Activated T-cell treated with anti-CD3 and anti-CD28 coated beads, Interleukin-2, amount 50 U/mL, for 72 hours (primary cell): ENCODE results near the gene EYA2. TPM values are rescaled to one million over a fixed set of nuclear protein-coding genes. Genes with fewer than 3 reads are reported as not detected.

Source experiments
- ATAC-seq, 2 donors: fragments of 150-1000 bp; cut with Tn5 transposase; replicated peaks in 1 of 2; 2 replicates each; pipeline ENCODE4 v1.10.0; 2021; ENCODE audit warnings: moderate library complexity in 2 of 2, mild to moderate bottlenecking in 1 of 2
- DNase-seq, 2 donors: peaks; one replicate each; pipeline ENCODE4 v3.0.0; 2021 to 2022; ENCODE audit warnings: mixed read lengths in 1 of 2
- H3K27ac Mint-ChIP-seq: one replicate; pipeline ENCODE4 v1.8.0; 2022; ENCODE audit warnings: mild to moderate bottlenecking, moderate library complexity, mixed read lengths
- H3K27me3 Mint-ChIP-seq: one replicate; pipeline ENCODE4 v1.8.0; 2022; ENCODE audit warnings: low read depth, mixed read lengths
- H3K36me3 Mint-ChIP-seq, 2 donors: one replicate each; pipeline ENCODE4 v1.8.0; 2022; ENCODE audit warnings: mixed read lengths in 2 of 2, mild to moderate bottlenecking in 1 of 2; ENCODE audit not compliant: insufficient read depth in 2 of 2
- H3K4me1 Mint-ChIP-seq: one replicate; pipeline ENCODE4 v1.8.0; 2022; ENCODE audit warnings: low read depth, mixed read lengths
- H3K4me3 Mint-ChIP-seq, 2 donors: one replicate each; pipeline ENCODE4 v1.8.0; 2022; ENCODE audit warnings: mild to moderate bottlenecking in 2 of 2, mixed read lengths in 2 of 2, moderate library complexity in 2 of 2
- H3K9me3 Mint-ChIP-seq, 2 donors: one replicate each; pipeline ENCODE4 v1.8.0; 2022; ENCODE audit warnings: mixed read lengths in 2 of 2
- total RNA-seq, 2 donors: library from RNA; stranded (reverse); gene quantifications; one replicate each; pipeline ENCODE4 v1.2.3, GENCODE V29; 2022

The EYA2 gene, protein sequence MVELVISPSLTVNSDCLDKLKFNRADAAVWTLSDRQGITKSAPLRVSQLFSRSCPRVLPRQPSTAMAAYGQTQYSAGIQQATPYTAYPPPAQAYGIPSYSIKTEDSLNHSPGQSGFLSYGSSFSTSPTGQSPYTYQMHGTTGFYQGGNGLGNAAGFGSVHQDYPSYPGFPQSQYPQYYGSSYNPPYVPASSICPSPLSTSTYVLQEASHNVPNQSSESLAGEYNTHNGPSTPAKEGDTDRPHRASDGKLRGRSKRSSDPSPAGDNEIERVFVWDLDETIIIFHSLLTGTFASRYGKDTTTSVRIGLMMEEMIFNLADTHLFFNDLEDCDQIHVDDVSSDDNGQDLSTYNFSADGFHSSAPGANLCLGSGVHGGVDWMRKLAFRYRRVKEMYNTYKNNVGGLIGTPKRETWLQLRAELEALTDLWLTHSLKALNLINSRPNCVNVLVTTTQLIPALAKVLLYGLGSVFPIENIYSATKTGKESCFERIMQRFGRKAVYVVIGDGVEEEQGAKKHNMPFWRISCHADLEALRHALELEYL
- total RNA-seq = under 1 TPM in 1 of 2 donors, not detected in 1; 0.12 TPM

DNA sequence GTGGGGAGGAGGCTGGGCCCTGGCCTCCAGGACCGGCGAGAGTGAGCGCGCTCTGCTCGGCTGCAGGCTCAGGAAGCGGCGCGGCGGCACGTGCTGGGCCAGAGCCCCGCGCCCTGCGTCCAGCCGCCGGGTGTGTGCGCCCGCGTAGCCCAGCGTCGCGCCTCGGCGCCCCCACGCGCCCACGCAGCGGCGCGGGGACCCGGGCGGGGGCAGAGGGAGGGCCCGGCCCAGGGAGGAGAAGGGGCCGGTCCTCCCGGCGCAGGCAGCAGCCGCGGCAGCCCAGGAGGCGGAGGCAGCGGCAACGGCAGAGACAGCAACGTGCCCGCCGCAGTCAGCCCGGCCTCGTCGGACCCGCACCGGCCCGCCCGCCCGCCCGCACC lies at the start of gene EYA2:
Gene EYA2 (plus strand): TSS at position 265 of the 380 bp plus-strand sequence. CDS start 95,168 bp downstream, outside the sequence.
- Mint-ChIP-seq H3K36me3 (no peaks in the 10 kb centered on the region), H3K9me3 (no peaks in the 10 kb centered on the region), H3K27ac (no peak within 1 kb of the TSS), H3K4me3 (no peak within 1 kb of the TSS), H3K27me3 (peaks cover 54% of the 10 kb centered on the region), H3K4me1 (no peaks in the 10 kb centered on the region)
- DNase-seq = no peak
- no peak for ATAC-seq

DNA sequence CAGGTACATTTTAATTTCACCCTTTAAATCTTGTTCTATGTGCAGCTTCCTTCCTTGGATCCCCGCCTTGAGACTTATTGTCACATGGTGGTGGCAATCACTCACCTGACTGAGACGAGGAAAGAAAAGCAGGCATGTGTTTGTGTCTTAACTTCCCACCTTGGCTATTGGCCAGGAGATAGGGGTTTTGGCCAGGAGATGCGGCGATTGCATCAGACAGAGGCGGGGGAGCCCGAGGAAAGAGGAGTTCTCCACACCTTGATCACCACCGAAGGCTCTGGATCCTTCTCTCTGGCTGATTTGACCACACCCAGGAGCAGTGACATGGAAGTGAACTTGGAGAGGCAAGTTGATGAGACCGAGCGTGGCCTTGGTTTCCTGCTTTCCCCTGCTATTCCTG lies 49.7 kb upstream of the EYA2 start:
- Mint-ChIP-seq H3K9me3 (no peaks in the 10 kb centered on the region), H3K36me3 (no peaks in the 10 kb centered on the region), H3K4me1 (no peaks in the 10 kb centered on the region), H3K27me3 (peaks cover 28% of the 10 kb centered on the region), H3K4me3 (no peak overlapping the region), H3K27ac (no peak overlapping the region)
- DNase-seq = no peak
- no peak for ATAC-seq

DNA sequence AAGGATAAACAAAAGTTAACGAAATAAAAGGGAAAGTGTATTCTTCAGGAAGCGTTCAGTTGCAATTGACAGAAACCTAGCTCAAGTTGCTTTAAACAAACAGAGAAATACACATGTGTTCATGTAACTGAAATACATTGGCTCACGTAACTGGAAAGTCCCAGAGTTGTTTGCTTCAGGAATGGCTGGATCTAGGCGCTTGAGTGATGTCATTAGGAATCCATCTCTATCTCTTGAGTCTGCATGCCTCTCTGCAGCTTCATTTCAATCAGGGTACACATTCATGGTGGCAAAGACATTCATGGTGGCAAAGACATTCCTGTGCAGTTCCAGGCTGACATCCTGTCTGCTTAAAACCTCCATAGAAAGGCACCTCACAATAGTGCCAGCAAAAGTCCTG lies 45.4 kb upstream of the EYA2 start:
- ATAC-seq (no peak), DNase-seq (no peak)
- Mint-ChIP-seq H3K9me3 (peaks cover 0 to 3% of the 10 kb centered on the region in 2 donors), H3K27me3 (peaks cover 18% of the 10 kb centered on the region), H3K4me1 (no peaks in the 10 kb centered on the region), H3K4me3 (no peak overlapping the region), H3K27ac (no peak overlapping the region), H3K36me3 (no peaks in the 10 kb centered on the region)

DNA sequence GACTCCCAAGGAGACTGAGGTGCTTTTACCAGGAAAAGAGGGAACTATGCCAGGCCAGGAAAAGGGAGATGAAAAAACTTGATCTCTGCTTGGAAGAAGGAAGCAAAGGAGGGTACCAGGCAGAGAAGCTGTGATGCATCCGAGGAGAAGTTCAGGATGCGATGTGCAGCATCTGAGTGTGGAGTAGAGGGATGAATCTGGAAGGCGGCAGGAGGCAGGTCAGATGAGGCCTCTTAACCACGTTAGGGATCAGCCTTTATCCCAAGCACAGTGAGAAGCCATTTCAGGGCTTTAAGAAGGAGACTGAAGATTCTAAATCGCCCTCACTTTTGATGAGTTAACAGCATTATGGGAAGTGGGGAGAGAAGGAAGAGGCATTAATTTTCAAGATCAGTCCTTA lies 44.9 kb upstream of the EYA2 start:
- Mint-ChIP-seq H3K4me1 (no peaks in the 10 kb centered on the region), H3K4me3 (no peak overlapping the region), H3K27me3 (peaks cover 18% of the 10 kb centered on the region), H3K9me3 (peaks cover 0 to 3% of the 10 kb centered on the region in 2 donors), H3K36me3 (no peaks in the 10 kb centered on the region), H3K27ac (no peak overlapping the region)
- ATAC-seq = no peak
- DNase-seq = no peak

DNA sequence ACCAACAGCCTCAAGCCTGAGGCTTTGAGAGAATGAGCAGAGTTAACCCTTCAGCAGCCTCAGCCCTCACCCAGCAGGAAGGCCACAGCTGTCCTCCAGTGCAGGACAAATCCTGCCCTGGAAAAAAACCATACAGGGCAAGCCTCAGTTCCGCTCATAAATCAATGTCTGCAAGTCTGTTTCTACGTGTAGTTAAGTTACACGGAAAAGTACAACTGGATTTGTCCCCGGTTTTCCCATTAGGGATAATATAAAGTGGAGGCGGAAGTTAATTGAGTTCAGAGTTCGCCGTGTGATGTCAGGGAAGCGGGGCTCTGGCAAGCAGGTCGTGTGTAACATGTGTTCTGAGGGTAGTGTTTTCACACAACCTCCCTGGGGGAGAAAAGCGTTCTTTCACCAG lies 44.2 kb upstream of the EYA2 start:
- Mint-ChIP-seq H3K27ac (no peak overlapping the region), H3K4me3 (no peak overlapping the region), H3K27me3 (peaks cover 18% of the 10 kb centered on the region), H3K4me1 (no peaks in the 10 kb centered on the region), H3K36me3 (no peaks in the 10 kb centered on the region), H3K9me3 (peaks cover 0 to 3% of the 10 kb centered on the region in 2 donors)
- ATAC-seq (no peak), DNase-seq (no peak)

DNA sequence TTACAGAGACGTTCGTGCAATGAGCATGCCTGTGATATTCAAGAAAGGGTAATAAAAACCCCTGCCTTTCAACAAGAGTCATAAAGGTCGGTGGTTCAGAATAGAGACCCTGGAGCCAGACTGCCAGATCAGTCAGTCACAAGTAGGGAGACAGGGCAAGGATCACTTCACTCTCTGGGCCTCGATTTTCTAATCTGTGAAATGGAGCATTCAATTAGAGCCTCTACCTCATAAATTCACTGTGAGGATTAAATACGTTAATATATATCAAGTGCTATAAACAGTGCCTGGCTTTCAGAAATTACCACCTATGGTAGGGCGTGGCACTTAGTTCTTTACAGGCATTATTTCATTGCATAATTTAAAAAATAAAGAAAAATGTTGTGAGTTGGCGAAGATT lies 43.7 kb upstream of the EYA2 start:
- no peaks in the 10 kb centered on the region for H3K4me1 Mint-ChIP-seq
- H3K4me3 Mint-ChIP-seq = no peak overlapping the region
- H3K9me3 Mint-ChIP-seq = peaks cover 0 to 3% of the 10 kb centered on the region in 2 donors
- H3K36me3 Mint-ChIP-seq = no peaks in the 10 kb centered on the region
- ATAC-seq (no peak), DNase-seq (no peak)
- peaks cover 18% of the 10 kb centered on the region for H3K27me3 Mint-ChIP-seq
- no peak overlapping the region for H3K27ac Mint-ChIP-seq

DNA sequence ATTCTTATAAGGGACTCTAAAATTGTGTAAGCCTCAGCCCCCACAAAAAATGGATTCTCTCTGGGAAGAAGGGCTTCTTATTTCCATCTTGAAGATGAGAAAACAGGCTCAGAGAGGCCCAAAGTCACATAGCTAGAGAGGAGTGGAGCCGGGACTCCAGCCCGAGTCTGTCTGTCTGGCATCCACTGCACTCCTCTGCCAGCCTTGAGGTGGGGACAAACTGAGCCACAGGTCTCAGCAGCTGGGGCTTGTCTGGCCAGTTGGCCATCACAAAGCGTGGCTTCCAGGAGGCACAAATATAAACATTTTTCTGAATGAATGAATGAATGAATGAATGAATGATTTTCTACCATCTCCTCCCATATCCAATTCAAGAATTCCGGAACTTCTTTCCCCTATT lies 42.9 kb upstream of the EYA2 start:
- Mint-ChIP-seq H3K4me1 (no peaks in the 10 kb centered on the region), H3K9me3 (peaks cover 0 to 3% of the 10 kb centered on the region in 2 donors), H3K27me3 (peaks cover 18% of the 10 kb centered on the region), H3K27ac (no peak overlapping the region), H3K4me3 (no peak overlapping the region), H3K36me3 (no peaks in the 10 kb centered on the region)
- DNase-seq = no peak
- ATAC-seq = no peak

DNA sequence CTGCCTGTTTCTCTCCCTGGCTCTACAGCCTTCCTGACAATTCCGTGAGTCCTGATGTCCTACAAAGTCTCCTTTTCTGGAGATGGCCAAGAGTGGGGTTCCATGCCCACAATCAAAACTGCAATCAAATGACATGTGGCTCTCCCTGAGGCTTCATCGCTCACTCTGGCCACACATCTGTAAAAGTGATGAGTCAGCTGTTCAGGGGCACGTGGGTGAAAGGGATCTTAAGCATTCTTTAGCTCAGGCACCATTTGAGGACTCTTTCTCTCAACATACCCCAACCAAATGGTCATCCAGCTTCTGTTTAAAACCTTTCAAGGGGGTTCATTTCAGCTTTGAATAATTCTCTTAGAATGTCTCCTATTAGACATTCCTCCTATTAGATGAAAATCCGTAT lies 42.3 kb upstream of the EYA2 start:
- H3K9me3 Mint-ChIP-seq = peaks cover 0 to 3% of the 10 kb centered on the region in 2 donors
- H3K27ac Mint-ChIP-seq = no peak overlapping the region
- no peaks in the 10 kb centered on the region for H3K4me1 Mint-ChIP-seq
- no peak overlapping the region for H3K4me3 Mint-ChIP-seq
- no peak for ATAC-seq
- peaks cover 18% of the 10 kb centered on the region for H3K27me3 Mint-ChIP-seq
- no peaks in the 10 kb centered on the region for H3K36me3 Mint-ChIP-seq
- DNase-seq = no peak

DNA sequence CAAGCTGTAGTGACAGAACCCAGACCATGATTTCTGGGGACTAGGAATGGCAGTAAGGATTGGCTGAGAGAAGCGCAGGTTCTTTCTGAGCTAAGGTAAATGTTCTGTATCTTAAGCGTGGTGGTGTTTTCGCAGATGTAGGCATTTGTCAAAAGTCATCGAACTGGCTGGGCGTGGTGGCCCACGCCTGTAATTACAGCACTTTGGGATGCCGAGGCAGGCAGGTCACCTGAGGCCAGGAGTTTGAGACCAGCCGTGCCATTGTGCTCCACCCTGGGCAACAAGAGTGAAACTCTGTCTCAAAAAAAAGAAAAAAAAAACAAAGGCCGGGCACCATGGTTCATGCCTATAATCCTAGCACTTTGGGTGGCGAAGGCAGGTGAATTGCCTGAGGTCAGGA lies 40.7 kb upstream of the EYA2 start:
- DNase-seq = no peak
- no peak for ATAC-seq
- Mint-ChIP-seq H3K4me1 (no peaks in the 10 kb centered on the region), H3K4me3 (no peak overlapping the region), H3K27ac (no peak overlapping the region), H3K36me3 (no peaks in the 10 kb centered on the region), H3K9me3 (peaks cover 0 to 3% of the 10 kb centered on the region in 2 donors), H3K27me3 (peaks cover 11% of the 10 kb centered on the region)

DNA sequence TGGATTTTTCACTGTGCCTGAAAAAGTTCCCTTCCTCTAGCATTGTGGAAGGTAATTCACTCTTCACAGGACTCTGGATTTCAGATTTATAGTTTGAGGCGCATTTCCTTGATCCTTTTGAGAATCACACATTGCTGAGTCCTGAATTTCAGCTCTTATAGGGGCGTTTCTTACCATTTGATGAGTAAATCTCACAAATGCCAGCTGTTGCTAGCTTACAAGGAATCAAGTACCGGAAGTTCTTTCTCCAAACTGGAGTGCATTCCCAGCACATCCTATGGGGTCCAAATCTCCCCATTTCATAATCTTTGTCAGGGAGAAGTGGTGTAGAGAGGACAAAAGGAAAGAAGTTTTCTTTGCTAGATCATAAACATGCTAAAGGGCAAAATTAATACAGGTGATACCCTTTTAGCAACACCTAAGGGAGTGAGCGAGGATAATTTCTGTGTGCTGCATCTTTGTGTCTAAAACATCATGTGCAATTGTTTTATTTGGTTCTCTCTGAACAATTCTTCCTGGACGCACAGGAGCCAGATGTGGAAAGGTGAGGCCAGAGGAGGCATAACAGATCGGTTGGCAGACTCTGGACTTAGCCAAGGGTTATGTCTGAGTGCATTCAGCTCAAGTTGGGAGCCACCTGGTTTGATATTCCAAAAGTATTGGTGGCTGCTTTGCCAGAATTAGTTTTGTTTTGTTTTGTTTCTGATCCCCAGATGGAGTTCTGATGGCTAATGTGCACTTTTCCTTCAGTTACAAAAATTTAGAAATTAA lies 37.4 kb upstream of the EYA2 start:
- no peak overlapping the region for H3K4me3 Mint-ChIP-seq
- ATAC-seq (no peak), DNase-seq (no peak)
- no peak overlapping the region for H3K27ac Mint-ChIP-seq
- H3K4me1 Mint-ChIP-seq = no peaks in the 10 kb centered on the region
- H3K27me3 Mint-ChIP-seq = peaks cover 5% of the 10 kb centered on the region
- H3K9me3 Mint-ChIP-seq = peaks cover 0 to 4% of the 10 kb centered on the region in 2 donors
- no peaks in the 10 kb centered on the region for H3K36me3 Mint-ChIP-seq

DNA sequence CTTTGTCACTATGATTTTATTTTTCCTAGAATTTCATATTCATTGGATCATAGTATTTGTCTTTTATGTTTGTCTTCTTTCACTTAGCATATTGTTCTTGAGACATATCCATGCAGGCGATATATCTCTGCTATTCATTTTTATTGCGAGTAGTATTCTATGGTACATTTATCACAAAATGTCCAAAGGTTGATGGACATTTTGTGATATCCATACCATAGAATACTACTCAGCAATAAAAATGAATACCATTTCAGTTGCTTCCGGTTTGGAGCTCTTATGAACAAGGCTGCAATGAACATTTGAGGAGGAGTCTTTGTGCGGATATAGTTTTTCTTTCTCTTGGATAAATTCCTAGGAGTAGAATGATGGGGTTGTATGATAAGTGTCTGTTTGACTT lies 28.8 kb upstream of the EYA2 start:
- no peak for ATAC-seq
- Mint-ChIP-seq H3K4me3 (no peak overlapping the region), H3K27me3 (peaks cover 4% of the 10 kb centered on the region), H3K9me3 (peaks cover 0 to 9% of the 10 kb centered on the region in 2 donors), H3K36me3 (peaks cover 0 to 7% of the 10 kb centered on the region in 2 donors), H3K4me1 (no peaks in the 10 kb centered on the region), H3K27ac (no peak overlapping the region)
- no peak for DNase-seq

DNA sequence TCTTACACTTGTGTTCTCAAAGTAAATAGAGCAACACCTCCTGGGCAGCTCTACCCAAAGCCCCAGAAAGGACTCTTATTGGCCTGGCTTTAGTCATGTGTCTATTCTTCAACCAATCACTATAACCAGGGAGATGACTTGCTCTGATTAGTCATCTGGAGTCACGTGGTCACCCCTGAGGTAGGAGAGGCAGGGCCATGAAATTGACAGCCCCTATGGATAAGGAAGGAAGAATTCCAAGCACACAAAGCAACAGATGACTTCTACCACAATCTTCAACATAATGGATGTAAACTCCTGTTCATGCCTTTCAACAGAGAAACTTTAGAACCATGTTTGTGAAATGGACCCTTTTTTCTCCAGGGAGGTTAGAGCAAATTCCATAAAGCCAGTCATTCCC lies 24.6 kb upstream of the EYA2 start:
- H3K4me3 Mint-ChIP-seq = no peak overlapping the region
- H3K27ac Mint-ChIP-seq = no peak overlapping the region
- H3K36me3 Mint-ChIP-seq = peaks cover 0 to 7% of the 10 kb centered on the region in 2 donors
- no peaks in the 10 kb centered on the region for H3K4me1 Mint-ChIP-seq
- no peaks in the 10 kb centered on the region for H3K27me3 Mint-ChIP-seq
- ATAC-seq (no peak), DNase-seq (no peak)
- peaks cover 0 to 7% of the 10 kb centered on the region in 2 donors for H3K9me3 Mint-ChIP-seq
